ENCODE data around the gene PHKB.
"Not testable (repeated sequence)": the region's sequence is repeated elsewhere in the genome, so short reads cannot be mapped to it uniquely, and the experiment has no call there.

Gene PHKB

DNA sequence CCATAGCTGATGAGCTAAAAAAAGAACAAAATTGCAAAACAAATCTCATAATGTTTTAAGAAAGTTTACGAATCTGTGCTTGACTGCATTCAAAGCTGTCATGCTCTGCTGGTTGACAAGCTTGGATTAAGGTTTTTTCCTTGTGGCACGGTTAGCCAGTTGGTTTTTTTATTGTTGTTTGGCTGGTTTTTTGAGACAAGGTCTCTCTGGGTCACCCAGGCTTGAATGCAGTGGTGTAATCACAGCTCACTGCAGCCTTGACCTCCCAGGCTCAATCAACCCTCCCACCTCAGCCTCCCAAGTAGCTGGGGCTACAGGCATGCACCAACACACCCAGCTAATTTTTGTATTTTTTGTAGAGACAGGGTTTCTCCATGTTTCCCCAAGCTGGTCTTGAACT, 45.7 kb downstream of the PHKB start:
- no peak for DNase-seq (ENCODE audit: low read depth in 2 of 2)

DNA sequence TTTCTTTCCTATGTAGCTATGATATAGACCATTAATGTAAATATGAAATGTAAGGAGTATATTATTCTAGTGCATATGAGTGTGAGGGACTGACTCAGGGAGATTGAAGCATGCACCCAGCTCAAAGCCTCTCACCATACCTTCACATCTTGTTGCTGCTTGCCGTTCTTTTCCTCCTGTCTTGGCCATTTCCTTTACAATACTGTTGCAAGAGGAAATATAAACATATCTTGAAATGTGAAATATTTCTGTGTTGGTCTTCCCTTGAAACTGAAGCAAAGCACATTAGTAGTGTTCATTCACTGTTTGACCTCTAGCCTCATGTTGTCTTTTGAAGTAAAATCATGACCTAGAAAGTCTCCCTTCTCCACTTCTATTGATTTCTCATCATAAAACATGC, 46.6 kb downstream of the PHKB start:
- no peak for DNase-seq (ENCODE audit: low read depth in 2 of 2)

DNA sequence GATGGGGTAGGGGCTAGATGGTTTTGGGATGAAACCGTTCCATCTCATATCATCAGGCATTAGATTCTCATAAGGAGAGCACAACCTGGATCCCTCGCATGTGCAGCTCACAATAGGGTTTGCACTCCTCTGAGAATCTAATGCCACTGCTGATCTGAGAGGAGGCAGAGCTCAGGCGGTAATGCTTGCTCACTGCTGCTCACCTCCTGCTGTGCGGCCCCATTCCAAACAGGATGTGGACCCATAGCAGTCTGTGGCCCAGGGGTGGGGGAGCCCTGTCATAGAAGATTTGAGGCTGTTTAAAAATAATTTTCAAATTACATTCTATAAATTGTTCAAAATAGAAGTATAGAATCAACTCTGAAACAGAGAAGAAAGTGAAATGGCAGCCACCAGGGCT, 50.8 kb downstream of the PHKB start:
- no peak for DNase-seq (ENCODE audit: low read depth in 2 of 2)

DNA sequence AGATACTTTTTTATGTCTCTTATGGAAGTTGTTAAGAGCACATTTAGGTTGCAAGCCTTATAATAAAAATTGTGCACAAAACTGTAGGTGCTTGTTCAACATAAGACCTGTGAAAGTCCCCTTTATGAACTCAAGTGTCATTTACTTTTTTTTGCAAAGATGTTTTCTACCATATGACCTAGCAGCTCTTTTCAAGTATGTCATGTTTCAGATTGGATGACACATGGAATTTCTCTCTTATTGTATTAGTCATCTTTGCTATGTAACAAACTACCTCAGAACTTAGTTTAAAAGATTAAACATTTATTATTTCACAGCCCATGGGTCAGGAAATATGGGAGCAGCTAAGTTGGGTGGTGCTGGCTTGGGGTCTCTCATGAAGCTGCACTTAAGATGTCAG, 57.9 kb downstream of the PHKB start:
- DNase-seq (ENCODE audit: low read depth in 2 of 2), result no peak

DNA sequence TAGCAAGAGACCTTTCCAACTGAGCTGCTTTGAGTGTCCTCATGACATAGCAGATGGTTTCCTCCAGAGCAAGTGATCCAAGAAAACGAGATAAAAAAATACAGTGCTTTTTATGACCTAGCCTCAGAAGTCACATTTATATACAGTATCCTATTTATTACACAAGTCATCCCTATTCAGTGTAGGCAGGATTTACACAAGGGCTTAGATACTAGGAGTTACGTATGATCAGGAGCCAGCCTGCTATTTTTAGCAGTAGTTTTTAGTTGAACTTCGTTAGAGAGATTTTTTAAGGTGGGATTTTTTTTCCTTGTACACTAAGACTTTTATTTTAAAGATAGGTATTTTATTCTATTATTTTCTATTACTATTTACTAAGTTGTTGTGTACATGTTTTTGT, 58.4 kb downstream of the PHKB start:
- no peak for DNase-seq (ENCODE audit: low read depth in 2 of 2)

DNA sequence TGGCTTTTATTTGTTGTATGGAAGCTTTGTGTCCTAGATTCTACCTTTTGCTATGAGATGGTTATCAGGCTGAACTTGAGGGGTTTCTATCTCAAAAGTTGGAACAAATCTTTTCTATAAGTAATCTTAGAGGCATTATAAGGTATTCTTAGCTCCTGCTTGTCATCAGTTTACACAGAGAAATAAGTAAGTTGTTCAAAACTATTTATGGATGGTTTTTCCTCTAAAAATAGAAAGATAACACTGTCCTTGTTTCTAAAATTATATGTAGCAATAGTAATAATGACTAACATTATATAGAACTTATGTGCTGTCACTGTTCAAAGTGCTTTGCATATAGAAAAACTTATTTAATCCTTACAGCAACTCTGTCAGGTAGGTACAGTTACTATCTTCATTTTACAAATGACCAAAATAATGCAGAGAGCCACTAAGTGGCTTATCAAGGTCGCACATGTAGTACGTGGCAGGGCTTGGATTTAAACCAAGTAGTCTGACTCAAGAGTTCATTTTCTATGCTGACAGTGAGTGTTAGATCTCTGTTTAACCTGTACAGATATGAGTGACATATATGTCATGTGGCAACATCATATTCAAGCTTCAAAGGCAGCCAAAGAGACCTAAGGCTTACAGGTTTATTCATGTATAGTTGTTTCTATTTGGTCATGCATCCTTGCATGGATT, 59.0 kb downstream of the PHKB start:
- DNase-seq (ENCODE audit: low read depth in 2 of 2), result no peak

DNA sequence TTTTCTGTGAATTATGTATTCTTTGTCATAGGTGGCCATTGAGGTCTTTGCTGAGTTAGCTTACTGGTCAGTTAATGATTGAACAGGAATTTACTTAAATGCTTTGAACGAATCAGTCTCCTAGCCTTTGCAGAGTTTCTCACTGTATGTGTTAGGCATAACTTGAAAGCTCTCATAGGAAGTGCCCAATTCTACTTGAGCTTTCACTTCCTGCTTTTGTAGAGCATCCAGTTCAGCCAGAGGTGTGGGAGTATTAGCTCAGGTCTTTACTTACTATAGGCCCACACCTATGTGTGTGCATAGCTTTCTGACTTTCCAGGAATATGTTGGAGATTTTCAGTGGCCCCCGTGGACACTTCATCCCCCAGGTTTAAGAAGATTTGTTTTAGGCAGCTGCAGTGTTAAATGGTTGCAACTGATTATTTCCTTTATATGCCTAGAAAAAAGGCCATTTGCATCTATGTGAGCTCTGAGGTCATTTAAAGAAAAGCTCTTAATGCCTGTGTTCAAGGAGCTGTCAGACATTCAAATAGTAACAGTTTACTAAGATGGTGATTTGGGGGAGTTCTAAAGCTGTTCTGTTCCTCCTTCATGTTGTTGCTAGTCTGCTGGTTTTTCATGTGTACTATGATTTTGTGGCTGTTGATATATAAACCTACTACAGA, 62.3 kb downstream of the PHKB start:
- DNase-seq (ENCODE audit: low read depth in 2 of 2), result no peak

DNA sequence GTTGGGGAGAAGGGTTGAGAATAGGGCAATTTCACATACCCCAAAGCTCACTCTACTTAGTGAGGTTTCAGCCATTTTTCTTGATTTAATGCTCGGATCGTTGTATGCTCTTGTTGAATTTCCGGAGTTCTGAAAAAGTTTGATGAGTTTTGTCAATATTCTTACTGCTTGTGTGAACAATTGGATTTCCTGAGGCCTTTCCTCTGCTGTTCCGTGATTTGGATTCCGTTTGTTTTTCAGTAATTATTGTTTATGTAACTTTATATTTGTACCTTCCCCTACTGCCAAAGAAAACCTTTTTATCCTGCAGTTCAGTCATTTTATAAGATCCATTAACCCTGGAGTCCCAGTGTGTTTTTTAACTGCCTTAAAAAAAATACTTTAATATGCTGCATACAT, 62.9 kb downstream of the PHKB start:
- no peak for DNase-seq (ENCODE audit: low read depth in 2 of 2)

DNA sequence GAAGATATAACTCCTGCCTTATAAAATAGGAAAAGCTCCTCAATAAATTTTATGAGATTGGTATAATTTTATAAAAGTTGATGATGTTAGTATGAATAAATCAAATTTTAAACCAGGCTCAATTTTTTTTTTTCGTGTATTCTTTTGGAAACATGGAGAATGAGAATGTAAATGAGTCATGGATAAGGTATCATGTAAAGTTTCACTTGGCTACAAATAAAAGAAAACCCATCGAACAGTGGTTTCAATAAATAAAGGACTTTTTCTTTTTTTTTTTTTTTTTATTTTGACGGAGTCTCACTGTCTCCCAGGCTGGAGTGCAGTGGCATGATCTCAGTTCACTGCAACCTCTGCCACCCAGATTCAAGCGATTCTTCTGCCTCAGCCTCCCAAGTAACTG, 67.3 kb downstream of the PHKB start:
- DNase-seq (ENCODE audit: low read depth in 2 of 2), result no peak

DNA sequence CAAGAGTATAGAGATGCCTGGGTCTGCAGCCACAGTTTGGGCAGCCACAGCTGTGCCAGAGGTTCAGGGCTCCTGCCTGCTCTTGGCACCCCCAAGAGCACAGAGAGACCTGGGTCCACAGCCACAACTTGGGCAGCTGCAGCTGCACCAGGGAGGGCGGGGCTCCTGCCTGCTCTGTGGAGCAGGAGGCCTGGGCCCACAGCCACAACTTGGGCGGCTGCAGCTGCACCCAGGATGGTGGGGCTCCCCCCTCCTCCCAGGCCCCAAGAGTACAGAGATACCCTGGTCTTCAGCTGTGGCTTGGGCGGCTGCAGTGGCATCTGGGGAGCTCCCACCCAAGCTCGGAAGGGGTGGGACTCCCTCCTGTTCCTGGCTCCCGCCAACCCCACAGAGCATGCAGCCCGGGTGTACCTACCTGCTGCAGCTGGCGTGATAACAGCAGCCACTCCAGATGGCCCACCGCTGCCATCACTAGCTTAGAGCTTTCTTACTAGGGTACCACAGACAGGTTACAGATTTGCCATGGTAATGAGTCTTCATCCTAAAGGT, 72.7 kb downstream of the PHKB start:
- no peak for DNase-seq (ENCODE audit: low read depth in 2 of 2)

DNA sequence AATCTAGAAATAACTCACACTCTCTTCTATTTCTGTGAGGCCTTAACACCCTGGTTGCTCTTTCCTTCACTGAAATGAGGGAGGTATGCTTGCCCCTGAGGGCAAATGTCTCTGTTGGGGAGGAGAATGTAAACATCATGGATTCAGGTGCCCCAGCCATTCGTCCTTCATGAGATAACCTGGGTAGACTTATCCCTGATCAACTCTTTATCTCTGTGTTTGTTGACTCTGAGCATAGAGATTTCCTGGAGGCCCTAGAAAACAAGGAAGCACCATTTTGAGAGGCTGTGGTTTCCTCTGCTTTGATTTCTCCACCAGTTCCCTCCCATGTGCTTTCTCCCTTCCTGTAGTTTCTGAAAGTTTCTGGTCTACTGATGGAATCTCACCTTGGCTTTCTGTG, 77.3 kb downstream of the PHKB start:
- no peak for DNase-seq (ENCODE audit: low read depth in 2 of 2)

DNA sequence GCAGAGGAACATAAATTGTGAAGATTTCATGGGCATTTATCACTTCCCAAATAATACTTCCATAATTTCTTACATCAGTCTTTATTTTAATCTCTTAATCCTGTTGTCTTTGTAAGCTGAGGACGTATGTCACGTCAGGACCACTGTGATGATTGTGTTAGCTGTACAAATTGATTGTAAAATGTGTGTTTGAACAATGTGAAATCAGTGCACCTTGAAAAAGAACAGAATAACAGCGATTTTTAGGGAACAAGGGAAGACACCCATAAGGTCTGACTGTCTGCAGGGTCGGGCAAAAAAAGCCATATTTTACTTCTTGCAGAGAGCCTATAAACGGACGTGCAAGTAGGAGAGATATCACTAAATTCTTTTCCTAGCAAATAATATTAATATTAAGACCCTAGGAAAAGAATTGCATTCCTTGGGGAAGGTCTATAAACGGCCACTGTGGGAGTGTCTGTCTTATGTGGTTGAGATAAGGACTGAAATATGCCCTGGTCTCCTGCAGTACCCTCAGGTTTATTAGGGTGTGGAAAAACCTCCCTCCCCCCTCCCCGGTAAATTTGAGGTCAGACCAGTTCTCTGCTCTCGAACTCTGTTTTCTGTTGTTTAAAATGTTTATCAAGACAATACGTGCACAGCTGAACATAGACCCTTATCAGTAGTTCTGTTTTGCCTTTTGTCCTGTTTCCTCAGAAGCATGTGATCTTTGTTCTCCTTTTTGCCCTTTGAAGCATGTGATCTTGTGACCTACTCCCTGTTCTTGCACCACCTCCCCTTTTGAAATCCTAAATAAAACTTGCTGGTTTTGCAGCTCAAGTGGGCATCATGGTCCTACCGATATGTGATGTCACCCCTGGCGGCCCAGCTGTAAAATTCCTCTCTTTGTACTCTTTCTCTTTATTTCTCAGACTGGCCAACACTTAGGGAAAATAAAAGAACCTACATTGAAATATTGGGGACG, 78.9 kb downstream of the PHKB start:
- DNase-seq (ENCODE audit: low read depth in 2 of 2), result not testable (repeated sequence)

DNA sequence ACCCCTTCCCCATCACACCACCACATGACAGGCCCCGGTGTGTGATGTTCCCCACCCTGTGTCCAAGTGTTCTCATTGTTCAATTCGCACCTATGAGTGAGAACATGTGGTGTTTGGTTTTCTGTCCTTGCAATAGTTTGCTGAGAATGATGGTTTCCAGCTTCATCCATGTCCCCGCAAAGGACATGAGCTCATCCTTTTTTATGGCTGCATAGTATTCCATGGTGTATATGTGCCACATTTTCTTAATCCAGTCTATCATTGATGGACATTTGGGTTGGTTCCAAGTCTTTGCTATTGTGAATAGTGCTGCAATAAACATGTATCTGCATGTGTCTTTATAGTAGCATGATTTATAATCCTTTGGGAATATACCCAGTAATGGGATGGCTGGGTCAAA, 80.0 kb downstream of the PHKB start:
- DNase-seq (ENCODE audit: low read depth in 2 of 2), result not testable (repeated sequence)

DNA sequence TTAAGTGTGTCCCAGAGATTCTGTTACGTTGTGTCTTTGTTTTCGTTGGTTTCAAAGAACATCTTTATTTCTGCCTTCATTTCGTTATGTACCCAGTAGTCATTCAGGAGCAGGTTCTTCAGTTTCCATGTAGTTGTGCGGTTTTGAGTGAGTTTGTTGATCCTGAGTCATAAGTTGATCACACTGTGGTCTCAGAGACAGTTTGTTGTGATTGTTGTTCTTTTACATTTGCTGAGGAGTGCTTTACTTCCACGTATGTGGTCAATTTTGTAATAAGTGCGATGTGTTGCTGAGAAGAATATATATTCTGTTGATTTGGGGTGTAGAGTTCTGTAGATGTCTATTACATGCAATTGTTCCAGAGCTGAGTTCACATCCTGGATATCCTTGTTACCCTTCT, 83.1 kb downstream of the PHKB start:
- DNase-seq (ENCODE audit: low read depth in 2 of 2), result not testable (repeated sequence)

DNA sequence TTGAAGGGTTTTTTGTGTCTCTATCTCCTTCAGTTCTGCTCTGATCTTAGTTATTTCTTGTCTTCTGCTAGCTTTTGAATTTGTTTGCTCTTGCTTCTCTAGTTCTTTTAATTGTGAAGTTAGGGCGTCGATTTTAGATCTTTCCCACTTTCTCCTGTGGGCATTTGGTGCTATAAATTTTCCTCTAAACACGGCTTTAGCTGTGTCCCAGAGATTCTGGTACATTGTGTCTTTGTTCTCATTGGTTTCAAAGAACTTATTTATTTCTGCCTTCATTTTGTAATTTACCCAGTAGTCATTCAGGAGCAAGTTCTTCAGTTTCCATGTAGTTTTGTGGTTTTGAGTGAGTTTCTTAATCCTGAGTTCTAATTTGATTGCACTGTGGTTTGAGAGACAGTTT, 90.1 kb downstream of the PHKB start:
- DNase-seq (ENCODE audit: low read depth in 2 of 2), result not testable (repeated sequence)

DNA sequence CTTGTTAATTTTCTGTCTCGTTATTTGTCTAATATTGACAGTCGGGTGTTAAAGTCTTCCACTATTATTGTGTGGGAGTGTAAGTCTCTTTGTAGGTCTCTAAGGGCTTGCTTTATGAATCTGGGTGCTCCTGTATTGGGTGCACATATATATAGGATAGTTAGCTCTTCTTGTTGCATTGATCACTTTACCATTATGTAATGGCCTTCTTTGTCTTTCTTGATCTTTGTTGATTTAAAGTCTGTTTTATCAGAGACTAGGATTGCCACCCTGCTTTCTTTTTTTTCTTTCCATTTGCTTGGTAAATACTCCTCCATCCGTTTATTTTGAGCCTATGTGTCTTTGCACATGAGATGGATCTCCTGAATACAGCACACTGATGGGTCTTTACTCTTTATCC, 90.6 kb downstream of the PHKB start:
- not testable (repeated sequence) for DNase-seq (ENCODE audit: low read depth in 2 of 2)

DNA sequence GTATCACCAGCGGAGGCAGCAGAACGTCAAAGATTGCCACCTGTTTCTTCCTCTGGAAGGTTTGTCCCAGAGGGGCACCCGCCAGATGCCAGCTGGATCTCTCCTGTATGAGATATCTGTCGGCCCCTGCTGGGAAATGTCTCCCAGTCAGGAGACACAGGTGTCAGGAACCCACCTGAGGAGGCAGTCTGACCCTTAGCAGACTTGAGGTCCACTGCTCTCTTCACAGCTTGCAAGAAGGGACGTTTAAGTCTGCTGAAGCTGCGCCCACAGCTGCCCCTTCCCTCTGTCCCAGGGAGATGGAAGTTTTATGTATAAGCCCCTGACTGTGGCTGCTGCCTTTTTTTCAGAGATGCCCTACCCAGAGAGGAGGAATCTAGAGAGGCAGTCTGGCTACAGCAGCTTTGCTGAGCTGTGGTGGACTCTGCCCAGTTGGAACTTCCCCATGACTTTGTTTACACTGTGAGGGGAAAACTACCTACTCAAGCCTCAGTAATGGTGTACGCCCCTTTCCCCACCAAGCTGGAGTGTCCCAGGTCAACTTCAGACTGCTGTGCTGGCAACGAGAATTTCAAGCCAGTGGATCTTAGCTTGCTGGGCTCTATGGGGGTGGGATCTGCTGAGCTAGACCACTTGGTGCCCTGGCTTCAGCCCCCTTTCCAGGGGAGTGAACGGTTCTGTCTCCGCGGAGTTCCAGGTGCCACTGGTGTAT, 92.9 kb downstream of the PHKB start:
- DNase-seq (ENCODE audit: low read depth in 2 of 2), result no peak

DNA sequence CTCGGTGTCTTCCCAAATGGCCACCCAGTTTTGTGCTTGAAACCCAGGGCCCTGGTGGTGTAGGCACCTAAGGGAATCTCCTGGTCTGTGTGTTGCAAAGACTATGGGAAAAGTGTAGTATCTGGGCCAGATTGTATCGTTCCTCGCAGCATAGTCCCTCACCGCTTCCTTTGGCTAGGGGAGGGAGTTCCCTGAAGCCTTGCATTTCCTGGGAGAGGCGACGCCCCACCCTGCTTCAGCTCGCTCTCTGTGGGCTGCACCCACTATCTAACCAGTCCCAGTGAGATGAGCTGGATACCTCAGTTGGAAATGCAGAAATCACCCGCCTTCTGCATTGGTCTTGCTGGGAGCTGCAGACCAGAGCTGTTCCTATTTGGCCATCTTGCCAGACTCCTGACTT, 93.5 kb downstream of the PHKB start:
- not testable (repeated sequence) for DNase-seq (ENCODE audit: low read depth in 2 of 2)

DNA sequence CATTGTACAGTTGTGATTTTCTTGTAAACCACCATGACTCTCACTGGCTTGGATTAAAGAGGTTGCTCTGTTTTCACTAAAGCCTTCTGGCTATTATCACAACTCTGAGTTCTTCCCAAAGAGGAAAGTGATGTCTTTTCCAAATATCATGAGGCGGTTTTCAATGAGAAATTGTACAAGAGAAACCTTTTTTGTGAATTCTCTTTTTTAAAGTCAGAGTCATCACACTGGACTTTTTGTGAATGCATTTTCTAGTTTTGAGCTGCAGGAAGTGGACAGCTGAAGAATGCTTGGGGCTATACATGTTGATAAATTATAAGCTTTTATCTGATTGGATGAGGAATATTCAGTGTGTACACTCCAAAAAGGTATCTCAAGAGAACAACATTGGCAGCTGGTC, 100.2 kb downstream of the PHKB start:
- no peak for DNase-seq (ENCODE audit: low read depth in 2 of 2)

DNA sequence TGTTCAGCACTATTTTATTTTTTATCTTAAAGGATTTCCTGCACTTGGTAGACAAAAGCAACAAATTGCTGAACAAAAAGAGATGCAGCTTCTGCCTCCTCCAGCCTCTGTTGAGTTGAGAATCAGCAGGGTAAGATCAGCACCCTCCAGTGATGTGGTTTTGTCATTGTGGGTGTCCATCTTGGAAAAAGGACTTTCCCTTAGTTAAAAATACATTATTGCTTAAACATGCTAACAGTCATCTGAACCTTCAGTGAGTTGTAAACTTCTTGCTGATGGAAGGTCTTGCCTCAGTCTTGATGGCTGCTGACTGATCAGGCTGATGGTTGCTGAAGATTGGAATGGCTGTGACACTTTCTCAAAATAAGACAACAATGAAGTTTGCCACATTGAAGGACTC, 101.2 kb downstream of the PHKB start:
- no peak for DNase-seq (ENCODE audit: low read depth in 2 of 2)

DNA sequence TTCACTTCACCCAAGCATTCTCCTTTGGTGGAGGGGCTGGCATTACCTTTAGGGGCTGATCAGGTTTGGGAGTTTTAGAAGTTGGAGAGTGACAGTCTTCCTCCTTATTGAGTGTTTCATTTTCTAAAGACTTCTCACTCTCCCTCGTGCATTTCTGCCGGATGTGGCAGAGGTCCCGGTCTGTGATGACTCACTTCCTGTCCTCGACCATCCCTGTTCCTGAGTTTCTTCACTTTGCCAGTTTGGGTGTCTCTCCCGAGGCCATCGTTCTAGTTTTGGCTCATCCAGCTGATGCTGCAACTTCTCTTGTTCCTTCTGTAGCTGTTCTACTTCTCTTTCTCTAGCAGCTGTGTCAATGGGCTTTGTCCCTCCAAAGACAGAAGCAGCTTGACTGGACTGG, 104.3 kb downstream of the PHKB start:
- no peak for DNase-seq (ENCODE audit: low read depth in 2 of 2)

DNA sequence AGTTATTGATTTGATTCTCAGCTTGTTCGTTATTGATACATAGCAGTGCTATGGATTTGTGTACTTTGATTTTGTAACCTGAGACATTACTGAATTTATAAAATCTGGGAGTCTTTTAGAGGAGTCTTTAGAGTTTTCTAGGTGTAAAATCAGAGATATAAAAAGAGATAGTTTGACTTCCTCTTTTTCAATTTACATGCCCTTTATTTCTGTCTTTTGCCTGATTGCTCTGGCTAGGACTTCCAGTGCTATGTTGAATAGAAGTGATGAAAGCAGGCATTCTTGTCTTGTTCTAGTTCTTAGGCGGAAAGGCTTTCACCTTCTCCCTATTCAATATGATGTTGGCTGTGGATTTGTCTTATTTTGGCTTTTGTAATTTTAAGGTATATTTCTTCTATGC, 106.2 kb downstream of the PHKB start:
- DNase-seq (ENCODE audit: low read depth in 2 of 2), result no peak
